Astrocyte of the cerebellum (primary cell): ENCODE measurements around the gene DLGAP1.

Experiments used
- DNase-seq: peaks from one replicate; pipeline ENCODE4 v3.0.0-alpha.2; 2011; ENCODE audit warnings: low read depth
- H3K4me3 ChIP-seq: 2 replicates; pipeline ENCODE4 v1.5.1; 2011; ENCODE audit warnings: mild to moderate bottlenecking, low read depth, low read length, moderate library complexity
- CTCF ChIP-seq: IDR thresholded peaks from 2 replicates; pipeline ENCODE4 v1.5.1; 2012; ENCODE audit warnings: low read length, low read depth, moderate library complexity, mild to moderate bottlenecking; ENCODE audit errors: missing control alignments
- in situ Hi-C: cut with HindIII; loops from 2 replicates; pipeline ENCODE4 v1.10.0; 2017; ENCODE audit warnings: low sequenced_read_pairs

The DLGAP1 gene

GRCh38 chr18:4125627-4126230 lies 329.4 kb downstream of the DLGAP1 start:
- DNase-seq: no peak
- no peak for TF ChIP-seq CTCF
- H3K4me3 ChIP-seq: no peak overlapping the region
- in situ Hi-C loops: no loop called here

DNA sequence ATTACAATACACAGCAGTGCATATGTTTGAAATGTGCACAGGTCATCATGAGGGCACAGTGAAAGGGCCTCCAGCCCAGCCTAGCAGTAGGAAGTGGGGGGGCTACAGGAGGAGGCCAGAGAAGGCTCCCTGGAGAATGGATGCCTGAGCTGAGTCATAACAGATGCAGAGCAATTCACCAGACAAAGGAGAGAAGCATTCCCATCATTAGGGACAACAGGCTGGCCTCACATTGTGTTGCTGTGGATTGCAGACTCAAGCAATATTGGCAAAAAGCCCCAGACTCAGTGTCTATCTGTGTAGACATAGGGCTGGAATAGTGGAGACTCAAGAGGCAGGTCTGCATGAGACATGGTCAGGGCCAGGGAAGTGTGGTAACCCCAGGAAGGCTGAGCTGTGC lies 329.9 kb downstream of the DLGAP1 start:
- no peak overlapping the region for H3K4me3 ChIP-seq
- no peak for TF ChIP-seq CTCF
- in situ Hi-C loops: no loop called here
- peak; percentile 63 for DNase-seq

GRCh38 chr18:4119813-4120212 lies 335.3 kb downstream of the DLGAP1 start:
- no peak for DNase-seq
- H3K4me3 ChIP-seq: no peak overlapping the region
- TF ChIP-seq CTCF: no peak
- in situ Hi-C loops: no loop called here

- no peak for TF ChIP-seq CTCF
- in situ Hi-C loops: no loop called here
- no peak overlapping the region for H3K4me3 ChIP-seq
- no peak for DNase-seq
Measured at GRCh38 chr18:4119127-4119648, 335.9 kb downstream of the DLGAP1 start.

DNA sequence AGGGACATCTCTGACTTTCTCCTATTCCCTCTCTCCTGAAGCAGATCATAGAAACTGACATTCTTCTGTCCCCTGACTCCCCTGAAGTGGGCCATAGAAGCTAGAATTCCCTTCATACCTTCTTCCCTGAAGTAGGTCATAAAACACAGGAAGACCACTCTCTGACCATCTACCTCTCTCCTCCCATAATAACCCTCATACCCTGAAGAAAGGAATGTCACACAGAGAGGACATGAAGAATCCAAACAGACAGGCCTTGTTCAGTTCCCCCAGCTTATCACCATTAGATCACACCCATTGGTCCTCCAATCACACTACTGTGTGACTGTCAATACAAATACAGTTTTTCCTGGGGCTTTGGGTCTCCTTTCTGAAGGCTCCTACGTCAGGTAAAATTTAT lies 347.1 kb downstream of the DLGAP1 start:
- TF ChIP-seq CTCF: no peak
- in situ Hi-C loops: no loop called here
- no peak overlapping the region for H3K4me3 ChIP-seq
- no peak for DNase-seq

DNA sequence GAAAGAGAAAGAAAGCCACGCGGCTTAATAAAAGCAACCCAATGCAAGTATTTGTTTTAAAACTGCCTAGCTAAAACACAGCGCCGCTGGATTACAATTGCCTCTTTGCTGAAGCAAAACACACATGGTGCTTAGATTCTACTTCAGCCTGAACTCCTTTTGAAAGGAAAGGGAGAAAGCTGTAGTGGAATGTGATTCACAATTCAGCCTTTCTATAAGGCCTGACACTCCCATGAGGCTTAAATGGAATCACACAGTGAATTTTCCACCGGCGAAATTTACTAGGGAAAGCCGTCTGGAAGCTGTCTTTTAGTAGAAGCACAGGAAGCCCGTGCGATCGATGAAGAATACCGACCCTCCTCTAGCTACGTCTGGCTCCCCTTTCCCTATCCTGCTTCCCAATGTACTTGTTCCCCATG lies 348.0 kb downstream of the DLGAP1 start:
- H3K4me3 ChIP-seq: peak overlapping the region; percentile 1
- no peak for TF ChIP-seq CTCF
- in situ Hi-C loops: no loop called here

More for the DNA sequence above, 348.0 kb downstream of the DLGAP1 start:
- no peak for DNase-seq
